ENCODE data around the gene SORL1-AS1.

GRCh38 chr11:121418625-121419114 is 34.1 kb downstream of the SORL1-AS1 start:
- TF ChIP-seq POLR2AphosphoS5 (IDR thresholded peaks at IDR 0.05; ENCODE audit: borderline replicate concordance, low read depth, low read length) = no peak
- TF ChIP-seq EZH2 (IDR thresholded peaks at IDR 0.05) = no peak
- TF ChIP-seq FOXP2 (optimal IDR thresholded peaks at IDR 0.05; ENCODE audit: control extremely low read depth, extremely low read length, insufficient read depth) = no peak

All from SK-N-MC (cell line).